Vagina (tissue), 2 donors: ENCODE measurements around the gene ZSCAN20. TPM values are rescaled to one million over a fixed set of nuclear protein-coding genes. Genes with fewer than 3 reads are reported as not detected.

Experiments used
- DNase-seq, 2 donors: peaks; one replicate each; pipeline ENCODE4 v3.0.0-alpha.2; 2017; ENCODE audit errors: extremely low spot score in 2 of 2
- H3K27ac ChIP-seq: fragments of 200-600 bp; sonication (generic); one replicate; pipeline ENCODE4 v1.5.1; 2019
- H3K27me3 ChIP-seq: fragments of 200-600 bp; sonication (generic); one replicate; pipeline ENCODE4 v1.5.1; 2019
- H3K36me3 ChIP-seq, 2 donors: fragments of 200-600 bp; sonication (generic); one replicate each; pipeline ENCODE4 v1.5.1; 2017 to 2019
- H3K4me1 ChIP-seq: fragments of 200-600 bp; sonication (generic); one replicate; pipeline ENCODE4 v1.5.1; 2019
- H3K4me3 ChIP-seq, 2 donors: fragments of 200-600 bp; sonication (generic); 1 replicate in 1 of 2; 2 replicates in 1 of 2; pipeline ENCODE4 v1.5.1; 2016 to 2019
- H3K9me3 ChIP-seq: fragments of 200-600 bp; sonication (generic); one replicate; pipeline ENCODE4 v1.5.1; 2019
- CTCF ChIP-seq, 3 experiments: fragments of 450-650 bp in 2 of 3; fragments of 200-600 bp in 1 of 3; sonication (generic) in 1 of 3; IDR thresholded peaks; one replicate each; pipeline ENCODE4 v1.5.1; 2017 to 2019; ENCODE audit warnings: antibody characterized with exemption in 3 of 3, mild to moderate bottlenecking in 2 of 3, moderate library complexity in 2 of 3
- POLR2A ChIP-seq, 2 donors: fragments of 450-650 bp; IDR thresholded peaks; one replicate each; pipeline ENCODE4 v1.6.1; 2017; ENCODE audit warnings: antibody characterized with exemption in 2 of 2, mild to moderate bottlenecking in 2 of 2, moderate library complexity in 2 of 2
- POLR2AphosphoS5 ChIP-seq, 2 donors: sonication (generic); formaldehyde crosslinking; IDR thresholded peaks; one replicate each; pipeline ENCODE4 v1.9.0; 2017; ENCODE audit warnings: antibody characterized with exemption in 2 of 2, mild to moderate bottlenecking in 2 of 2, low read depth in 1 of 2; ENCODE audit not compliant: insufficient read depth in 1 of 2
- intact Hi-C: fragments of 100-400 bp; cut with DNase I; formaldehyde crosslinking; loops from one replicate; pipeline ENCODE4 v1.15.1; 2023
- total RNA-seq: library from RNA; depleted of rRNA; stranded (reverse); fragments of >200 nt; gene quantifications from one replicate; pipeline ENCODE4 v1.2.3, GENCODE V29; 2016

The ZSCAN20 gene
- total RNA-seq, 1 donor from 2014 or later = 4.4 TPM

GRCh38 chr1:33443080-33443704, 29.3 kb upstream of the ZSCAN20 start:
- no peak overlapping the region for H3K27ac ChIP-seq

GRCh38 chr1:33443705-33444180, 28.7 kb upstream of the ZSCAN20 start:
- DNase-seq = no peak
- no peak overlapping the region for H3K4me3 ChIP-seq
- H3K27me3 ChIP-seq = no peaks in the 10 kb centered on the region
- no peak for TF ChIP-seq CTCF (IDR thresholded peaks at IDR 0.05)
- TF ChIP-seq POLR2AphosphoS5 (IDR thresholded peaks at IDR 0.05; ENCODE audit: insufficient read depth in 1 of 2, low read depth in 1 of 2) = no peak
- no peak for TF ChIP-seq POLR2A (IDR thresholded peaks at IDR 0.05)
- H3K36me3 ChIP-seq = no peaks in the 10 kb centered on the region
- no peaks in the 10 kb centered on the region for H3K4me1 ChIP-seq
- intact Hi-C loops = no loop called here
- H3K9me3 ChIP-seq = no peaks in the 10 kb centered on the region
- no peak overlapping the region for H3K27ac ChIP-seq

More at GRCh38 chr1:33443080-33443704, 29.3 kb upstream of the ZSCAN20 start:
- no peaks in the 10 kb centered on the region for H3K27me3 ChIP-seq
- no peak for DNase-seq
- no peaks in the 10 kb centered on the region for H3K4me1 ChIP-seq
- intact Hi-C loops = no loop called here
- no peak overlapping the region for H3K4me3 ChIP-seq
- no peaks in the 10 kb centered on the region for H3K9me3 ChIP-seq
- TF ChIP-seq POLR2A (IDR thresholded peaks at IDR 0.05) = no peak
- TF ChIP-seq POLR2AphosphoS5 (IDR thresholded peaks at IDR 0.05; ENCODE audit: insufficient read depth in 1 of 2, low read depth in 1 of 2) = no peak
- TF ChIP-seq CTCF (IDR thresholded peaks at IDR 0.05) = no peak
- H3K36me3 ChIP-seq = no peaks in the 10 kb centered on the region

- Histone ChIP-seq H3K36me3 (no peaks in the 10 kb centered on the region), H3K4me1 (no peaks in the 10 kb centered on the region), H3K27me3 (no peaks in the 10 kb centered on the region), H3K27ac (no peak overlapping the region), H3K9me3 (no peaks in the 10 kb centered on the region), H3K4me3 (no peak overlapping the region)
- DNase-seq = no peak
- no peak for TF ChIP-seq CTCF (IDR thresholded peaks at IDR 0.05)
- no peak for TF ChIP-seq POLR2AphosphoS5 (IDR thresholded peaks at IDR 0.05; ENCODE audit: insufficient read depth in 1 of 2, low read depth in 1 of 2)
- TF ChIP-seq POLR2A (IDR thresholded peaks at IDR 0.05) = no peak
- intact Hi-C loops = no loop called here
Measured at GRCh38 chr1:33445108-33445507, 27.3 kb upstream of the ZSCAN20 start.

- no peaks in the 10 kb centered on the region for H3K27me3 ChIP-seq
- DNase-seq = no peak
- intact Hi-C loops = no loop called here
- H3K27ac ChIP-seq = no peak overlapping the region
- H3K4me3 ChIP-seq = no peak overlapping the region
- no peaks in the 10 kb centered on the region for H3K36me3 ChIP-seq
- H3K9me3 ChIP-seq = no peaks in the 10 kb centered on the region
- no peak for TF ChIP-seq POLR2AphosphoS5 (IDR thresholded peaks at IDR 0.05; ENCODE audit: insufficient read depth in 1 of 2, low read depth in 1 of 2)
- TF ChIP-seq POLR2A (IDR thresholded peaks at IDR 0.05) = no peak
- TF ChIP-seq CTCF (IDR thresholded peaks at IDR 0.05) = no peak
- H3K4me1 ChIP-seq = no peaks in the 10 kb centered on the region
Measured at GRCh38 chr1:33446590-33446989, 25.9 kb upstream of the ZSCAN20 start.

- Histone ChIP-seq H3K36me3 (no peaks in the 10 kb centered on the region), H3K9me3 (no peaks in the 10 kb centered on the region), H3K4me3 (no peak overlapping the region), H3K27me3 (no peaks in the 10 kb centered on the region), H3K4me1 (peaks cover 8% of the 10 kb centered on the region), H3K27ac (no peak overlapping the region)
- DNase-seq = no peak
- intact Hi-C loops = no loop called here
- TF ChIP-seq POLR2A (IDR thresholded peaks at IDR 0.05) (no peak), POLR2AphosphoS5 (IDR thresholded peaks at IDR 0.05; ENCODE audit: insufficient read depth in 1 of 2, low read depth in 1 of 2) (no peak), CTCF (IDR thresholded peaks at IDR 0.05) (no peak)
Measured at GRCh38 chr1:33454646-33455282, 17.7 kb upstream of the ZSCAN20 start.
